Right forelimb (tissue), 1 donor: Measurements from ENCODE around the gene SLC35F3.

ENCODE experiments used
- DNase-seq: peaks from one replicate; pipeline ENCODE4 v3.0.0-alpha.2; 2018

SLC35F3 gene

DNA sequence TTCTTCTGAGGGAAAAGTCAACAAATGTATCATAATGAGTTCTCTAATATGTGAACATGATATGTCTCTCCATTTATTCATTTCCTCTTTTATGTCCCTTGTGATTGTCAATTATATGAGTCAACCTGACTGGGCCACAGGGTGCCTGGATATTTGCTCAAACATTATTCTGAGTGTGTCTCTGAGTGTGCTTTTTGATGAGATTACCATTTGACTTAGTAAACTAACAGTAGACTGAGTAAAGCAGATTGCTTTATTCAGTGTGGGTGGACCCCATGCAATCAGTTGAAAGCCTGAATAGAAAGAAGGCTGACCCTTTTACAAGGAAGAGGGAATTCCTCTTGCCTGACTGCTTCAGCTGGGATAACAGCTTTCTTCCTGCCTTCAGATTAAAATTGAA, 142.6 kb downstream of the SLC35F3 start:
- DNase-seq = no peak

DNA sequence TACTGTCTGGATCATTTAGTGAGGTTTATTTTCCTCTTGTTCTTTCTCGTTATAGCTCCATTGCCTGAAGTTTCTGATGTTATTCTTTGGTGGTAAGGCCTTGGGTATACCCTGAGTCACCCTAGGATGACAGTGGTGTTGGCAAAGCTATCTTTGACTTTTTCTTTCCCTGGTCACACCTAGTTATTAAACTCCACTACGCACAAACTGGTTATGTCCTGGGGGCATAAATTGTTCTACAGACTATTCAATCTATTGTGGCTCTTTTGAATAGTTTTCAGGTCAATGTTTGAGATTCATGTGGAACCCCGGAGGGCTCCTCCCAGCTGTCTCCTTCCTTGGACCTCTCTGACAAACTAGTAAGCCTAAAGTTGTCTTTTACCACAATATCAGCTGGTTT, 157.7 kb downstream of the SLC35F3 start:
- no peak for DNase-seq

DNA sequence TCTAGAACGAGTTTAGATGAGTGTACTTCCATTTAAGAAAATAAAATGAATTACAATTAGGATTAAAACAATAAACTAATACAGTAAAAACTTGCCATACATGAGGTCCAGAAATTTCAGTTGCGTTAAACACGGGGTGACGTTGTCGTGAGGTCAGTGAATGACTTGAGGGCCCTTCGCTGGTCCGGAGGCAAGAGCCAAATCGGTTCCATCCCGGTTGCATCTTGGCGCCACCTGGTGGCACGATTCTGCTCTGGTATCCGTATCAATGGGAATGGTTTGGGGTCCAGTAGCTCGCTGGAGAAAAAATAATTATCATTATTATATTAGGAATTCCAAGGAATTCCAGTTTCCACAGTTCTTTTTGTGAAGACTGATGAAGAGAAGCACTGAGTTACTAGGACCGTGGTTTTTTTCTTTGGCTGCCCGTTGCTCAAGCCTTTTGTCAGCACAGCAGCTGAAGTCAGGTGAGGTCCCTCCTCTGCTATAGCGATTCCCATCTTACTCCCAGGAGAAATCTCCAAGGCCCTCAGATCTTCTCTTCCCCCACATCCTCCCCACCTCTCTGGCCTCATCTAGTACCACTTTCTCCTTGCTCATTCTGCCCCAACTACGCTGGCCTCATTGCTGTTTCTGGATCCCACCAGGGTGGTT, 161.4 kb downstream of the SLC35F3 start:
- DNase-seq = peak; percentile 65

DNA sequence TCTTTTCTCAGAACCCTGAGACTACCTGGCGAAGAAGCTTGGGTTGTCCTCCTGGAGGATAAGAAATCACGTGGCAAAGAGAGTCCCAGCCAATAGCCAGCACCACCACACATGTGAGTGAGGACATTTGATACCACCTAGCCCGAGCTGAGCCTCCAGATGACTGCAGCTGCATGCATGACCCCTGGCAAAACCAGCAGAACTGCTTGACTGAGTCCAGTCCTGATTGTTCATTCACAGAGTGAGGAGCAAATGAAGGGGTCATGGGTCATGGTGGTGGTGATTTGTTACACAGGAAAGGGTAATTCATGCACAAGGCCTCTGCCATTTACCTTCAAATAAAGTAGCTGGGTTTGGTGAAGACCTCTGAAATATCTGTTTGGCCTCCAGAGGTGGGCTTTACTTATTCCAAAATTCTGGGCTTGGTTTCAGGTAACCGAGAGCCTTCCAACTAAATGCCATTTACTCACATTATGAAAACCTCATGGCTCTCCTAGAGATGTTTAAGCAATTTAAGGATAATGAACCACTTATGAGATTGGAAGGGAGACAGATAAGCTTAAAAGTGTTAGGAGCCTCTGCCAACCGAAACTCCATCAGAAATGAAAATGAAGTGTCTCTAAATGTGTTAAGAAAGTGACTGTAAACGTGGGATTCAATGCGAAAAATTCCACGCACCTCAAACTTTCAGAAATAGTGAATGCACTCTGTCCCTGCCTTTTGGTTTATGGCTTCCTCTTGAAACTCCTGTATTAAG, 163.3 kb downstream of the SLC35F3 start:
- DNase-seq = no peak

DNA sequence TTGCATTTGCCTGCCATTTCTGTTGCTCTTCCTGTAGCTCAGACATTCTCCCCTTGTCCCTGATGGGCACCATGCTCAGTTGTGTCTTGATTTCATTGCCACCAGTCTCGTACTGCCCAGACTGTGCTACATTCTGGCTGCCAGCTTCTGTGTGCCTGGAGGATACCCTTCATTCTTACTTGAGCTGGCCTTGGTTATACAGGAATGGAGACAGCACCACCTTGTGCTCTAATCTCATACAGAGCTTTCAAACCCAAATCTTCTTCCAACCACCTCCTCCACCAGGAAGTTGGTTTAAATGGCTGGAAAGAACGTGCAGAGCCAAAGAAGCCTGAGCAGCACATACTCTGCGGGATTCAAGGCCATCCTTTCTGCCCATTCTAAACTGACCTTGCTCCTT, 165.3 kb downstream of the SLC35F3 start:
- no peak for DNase-seq

DNA sequence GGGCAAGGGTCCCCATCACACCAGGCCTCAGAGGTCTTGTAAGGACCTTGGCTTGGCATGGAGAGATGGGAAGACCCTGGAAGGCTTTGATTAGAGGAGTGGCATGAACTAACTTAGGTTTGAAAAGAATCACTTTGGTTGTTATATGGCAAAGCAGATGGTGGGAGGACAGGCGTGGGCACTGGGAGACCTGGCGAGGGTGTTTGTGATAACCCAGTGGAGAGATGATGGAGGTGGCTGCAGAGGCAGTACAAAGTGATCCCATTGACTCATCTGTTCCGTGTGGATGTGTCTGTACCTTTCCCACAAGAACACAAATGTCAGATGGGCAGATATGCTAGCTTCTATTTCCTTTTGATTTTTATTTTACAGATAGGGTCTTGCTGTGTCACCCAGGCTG, 168.3 kb downstream of the SLC35F3 start:
- no peak for DNase-seq

DNA sequence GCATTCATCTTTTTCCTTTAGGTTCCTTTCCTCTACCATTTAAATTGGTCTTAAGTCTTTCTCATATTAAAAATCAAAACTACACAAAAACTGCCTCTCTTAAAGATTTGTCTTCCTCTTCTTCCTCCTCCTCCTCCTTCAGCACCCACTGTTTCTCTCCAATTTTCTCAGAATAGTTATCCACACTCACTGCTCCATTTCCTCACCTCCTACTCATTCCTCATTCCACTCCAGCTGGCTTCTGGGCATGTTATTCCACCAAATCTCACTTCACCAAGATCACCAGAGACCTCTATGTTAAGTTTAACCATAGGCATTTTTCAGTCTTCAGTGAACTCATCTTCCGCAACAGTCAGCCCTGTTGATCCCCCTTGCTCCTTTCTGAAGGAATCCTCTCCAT, 173.7 kb downstream of the SLC35F3 start:
- DNase-seq = no peak

DNA sequence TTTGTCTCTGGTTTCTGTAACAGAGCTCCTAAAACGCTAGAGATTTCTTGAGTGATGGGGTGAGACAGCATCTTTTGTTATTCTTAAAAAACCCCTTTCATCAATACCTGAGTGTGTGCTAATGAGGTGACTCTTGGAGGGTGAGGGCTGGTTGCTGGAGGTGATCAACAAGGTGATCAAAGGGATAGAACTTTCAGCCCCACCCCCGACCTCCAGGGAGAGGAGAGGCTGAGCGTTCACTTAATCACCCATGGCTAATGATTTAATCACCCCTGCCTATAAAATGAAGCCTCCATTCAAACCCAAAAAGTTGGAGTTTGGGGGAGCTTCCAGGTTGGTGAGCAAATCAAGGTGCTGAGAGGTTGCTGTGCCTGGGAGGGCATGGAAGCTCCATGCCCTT, 175.4 kb downstream of the SLC35F3 start:
- no peak for DNase-seq

DNA sequence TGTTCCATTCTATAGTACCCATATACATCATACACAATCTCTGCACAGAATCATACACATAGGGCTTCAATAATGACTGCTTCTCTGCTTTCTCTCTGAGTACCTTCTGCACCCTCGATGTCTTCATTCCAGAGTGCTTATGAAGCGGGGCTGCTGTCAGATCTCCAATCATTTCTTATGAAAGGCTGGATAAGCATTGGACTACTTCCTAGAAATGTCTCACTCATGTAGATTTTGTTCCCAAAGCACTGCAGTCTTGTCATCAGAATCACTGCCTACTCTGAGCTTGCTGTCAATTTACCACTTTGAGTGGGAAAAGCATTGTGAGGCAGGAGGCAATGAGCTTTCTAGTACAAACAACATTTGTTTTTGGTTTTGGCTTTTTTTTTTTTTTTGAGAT, 179.0 kb downstream of the SLC35F3 start:
- no peak for DNase-seq

DNA sequence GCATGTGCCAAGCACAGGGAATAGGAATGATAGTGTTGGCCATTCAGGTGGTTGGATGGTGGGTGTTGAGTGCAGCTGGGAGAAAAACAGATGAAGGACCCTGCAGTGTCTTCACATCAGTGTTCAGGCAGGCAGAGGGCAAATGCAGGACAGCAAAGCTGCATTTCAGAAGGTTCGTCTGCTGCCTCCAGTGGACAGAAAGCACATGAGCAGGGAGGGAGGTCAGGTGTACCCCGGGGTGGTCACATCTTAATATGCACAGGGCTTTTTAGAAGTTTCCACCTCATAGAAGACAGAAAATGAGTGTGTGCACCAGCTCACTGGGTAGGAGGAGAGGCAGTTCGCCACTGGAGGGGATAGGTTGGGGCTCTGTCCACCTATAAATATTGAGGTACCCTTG, 184.9 kb downstream of the SLC35F3 start:
- DNase-seq = no peak

DNA sequence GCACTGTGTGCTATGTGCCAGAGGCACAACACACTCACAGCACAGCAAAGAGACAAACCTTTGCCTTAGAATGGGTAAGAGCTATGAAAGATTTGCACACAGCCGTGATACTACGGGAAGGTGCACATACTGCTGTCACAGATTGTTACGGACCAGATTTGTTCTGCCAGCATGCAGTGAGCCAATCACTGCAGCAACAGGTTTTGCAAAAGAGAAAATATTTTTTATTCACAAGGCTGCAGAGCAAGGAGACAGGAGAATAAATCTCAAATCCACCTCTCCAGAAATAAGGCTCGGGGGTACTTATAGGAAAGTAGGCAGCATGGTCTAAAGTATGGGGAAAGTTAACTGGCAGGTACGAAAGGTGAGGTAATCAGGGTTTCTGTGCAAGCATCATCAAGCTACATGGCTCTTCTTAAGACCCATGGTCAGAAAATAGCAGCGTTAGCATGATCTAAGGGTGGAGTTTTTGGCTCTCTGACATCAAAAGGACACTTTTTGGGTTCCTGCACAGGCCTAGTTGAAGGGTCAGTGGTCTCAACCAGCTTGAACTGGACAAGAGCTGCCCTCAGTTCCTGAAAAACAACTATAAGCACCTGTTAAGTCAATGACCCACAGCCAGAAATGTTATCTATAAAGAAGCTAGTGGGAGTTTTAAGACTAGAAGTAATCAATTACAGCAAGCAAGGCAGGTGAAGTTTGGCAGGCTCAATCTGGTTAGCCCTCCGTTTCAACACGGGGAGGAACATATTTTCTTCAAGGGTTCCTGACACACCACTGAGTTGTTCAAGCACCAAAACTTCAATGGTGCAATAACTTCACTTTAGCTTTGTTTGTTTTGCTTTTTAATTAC, 186.0 kb downstream of the SLC35F3 start:
- no peak for DNase-seq

DNA sequence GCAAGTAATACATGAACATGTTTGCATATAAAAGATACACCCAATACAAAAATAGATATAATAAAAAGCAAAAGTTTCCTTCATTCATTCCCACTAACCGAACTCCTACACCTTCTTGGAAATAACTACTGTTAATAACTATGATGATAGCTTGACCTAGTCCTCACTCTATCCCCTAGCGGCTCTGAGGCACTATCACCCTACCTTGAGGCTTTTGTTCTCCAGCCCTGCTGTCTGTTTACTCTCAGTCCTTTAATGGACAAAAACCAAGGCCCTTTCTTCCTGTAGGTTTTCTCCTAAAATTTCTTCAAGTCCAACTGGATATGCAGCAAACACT, 186.6 kb downstream of the SLC35F3 start:
- no peak for DNase-seq

DNA sequence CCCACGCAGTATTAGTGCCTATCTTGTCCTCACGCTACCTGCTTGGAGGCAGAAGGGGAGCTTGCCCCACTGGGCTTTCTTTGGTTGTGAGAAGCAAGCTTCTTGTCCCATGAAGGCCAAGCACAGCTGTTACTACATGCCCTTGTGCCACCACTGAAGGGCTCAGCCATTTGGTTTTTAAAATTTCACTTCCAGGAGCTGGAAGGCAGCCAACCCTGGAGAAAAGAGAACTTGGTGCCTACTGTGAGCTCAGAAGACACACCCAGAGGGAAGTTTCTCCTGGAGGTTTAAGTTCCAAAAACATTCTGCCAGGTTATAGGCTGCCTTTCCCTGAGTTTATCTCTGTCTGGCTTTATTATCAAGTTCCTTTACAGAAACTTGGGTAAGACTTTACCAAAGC, 187.4 kb downstream of the SLC35F3 start:
- no peak for DNase-seq

DNA sequence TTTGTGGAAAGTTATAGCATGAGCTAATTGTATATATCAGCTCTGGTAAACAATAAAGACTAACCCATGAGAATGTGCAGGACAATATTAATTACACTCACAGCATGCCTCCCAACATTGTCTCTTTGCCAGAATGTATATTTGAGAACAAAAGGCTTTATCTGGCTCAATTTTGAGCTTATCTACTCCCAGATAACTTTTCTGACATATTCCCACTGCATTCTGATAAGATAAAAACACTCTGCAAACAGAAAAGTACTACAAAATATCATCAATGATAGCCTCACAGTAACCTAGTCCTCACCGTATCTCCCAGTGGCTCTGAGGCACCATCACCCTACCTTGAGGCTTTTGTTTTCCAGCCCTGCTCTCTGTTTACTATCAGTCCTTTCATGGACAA, 188.6 kb downstream of the SLC35F3 start:
- no peak for DNase-seq

DNA sequence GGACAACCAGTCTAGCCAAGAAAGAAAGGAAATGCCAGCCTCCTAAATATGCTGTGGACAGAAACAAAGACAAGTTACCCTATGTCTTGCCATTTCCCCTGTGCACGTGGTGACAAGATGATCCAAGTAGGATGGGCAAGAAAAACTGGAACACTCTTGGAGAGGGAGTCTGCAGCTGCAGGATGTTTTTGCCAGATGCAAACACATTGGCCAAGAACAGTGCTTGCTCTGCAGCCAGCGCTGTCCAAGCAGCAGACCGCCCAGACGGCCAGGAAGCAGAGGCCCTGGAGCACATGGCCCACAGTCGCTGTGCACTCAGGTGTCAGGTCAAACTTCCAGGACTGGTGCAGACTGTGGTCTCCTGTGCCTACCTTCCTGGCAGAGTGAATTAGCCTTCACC, 189.3 kb downstream of the SLC35F3 start:
- peak; percentile 85 for DNase-seq

DNA sequence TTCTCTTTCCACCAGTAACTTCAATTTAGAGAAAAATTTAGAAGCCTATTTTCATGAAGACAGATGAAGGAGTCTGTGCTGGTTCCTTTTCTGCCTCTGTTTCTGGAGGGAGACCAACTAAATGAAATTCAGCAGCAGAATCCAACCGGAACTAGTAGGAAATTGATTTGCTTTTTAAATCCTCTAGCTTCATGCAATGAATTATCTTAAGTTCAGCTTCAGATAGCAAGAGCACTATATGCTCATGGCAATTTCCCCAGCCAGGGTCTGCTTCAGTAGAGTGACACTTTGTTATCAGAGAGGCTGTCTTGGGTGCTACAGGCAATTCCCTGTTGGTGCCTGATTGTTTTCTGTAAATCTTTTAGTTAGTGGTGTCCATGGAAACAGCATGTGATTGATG, 189.7 kb downstream of the SLC35F3 start:
- no peak for DNase-seq

DNA sequence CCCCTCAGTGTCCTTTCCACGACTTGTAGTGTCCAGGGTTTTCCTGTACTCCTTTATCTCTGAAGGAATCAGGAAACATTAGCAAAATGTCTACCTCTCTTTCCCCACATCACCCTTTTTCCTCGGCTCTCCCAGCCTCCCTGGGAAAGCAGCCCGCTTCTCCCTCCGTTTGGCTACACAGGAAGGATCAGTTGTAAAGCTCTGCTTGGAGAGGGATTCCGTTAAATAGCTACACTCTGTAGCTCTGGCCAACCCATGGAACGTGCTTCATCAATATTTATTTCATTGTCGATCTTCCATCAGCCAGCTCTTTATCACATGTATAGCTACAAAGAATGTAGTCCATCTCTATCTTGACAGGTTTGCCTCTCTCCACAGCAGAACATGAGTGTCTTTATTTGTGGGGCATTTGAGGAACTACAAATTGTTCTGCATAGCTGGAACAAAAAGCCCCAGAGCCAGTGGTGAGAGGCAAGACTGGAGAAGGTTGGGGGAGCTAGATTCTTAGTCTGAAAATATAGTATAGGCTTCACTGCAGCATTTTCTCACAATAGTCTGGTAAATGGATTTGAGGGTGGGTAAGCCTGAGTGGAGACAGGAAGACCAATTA, 191.8 kb downstream of the SLC35F3 start:
- DNase-seq = no peak

DNA sequence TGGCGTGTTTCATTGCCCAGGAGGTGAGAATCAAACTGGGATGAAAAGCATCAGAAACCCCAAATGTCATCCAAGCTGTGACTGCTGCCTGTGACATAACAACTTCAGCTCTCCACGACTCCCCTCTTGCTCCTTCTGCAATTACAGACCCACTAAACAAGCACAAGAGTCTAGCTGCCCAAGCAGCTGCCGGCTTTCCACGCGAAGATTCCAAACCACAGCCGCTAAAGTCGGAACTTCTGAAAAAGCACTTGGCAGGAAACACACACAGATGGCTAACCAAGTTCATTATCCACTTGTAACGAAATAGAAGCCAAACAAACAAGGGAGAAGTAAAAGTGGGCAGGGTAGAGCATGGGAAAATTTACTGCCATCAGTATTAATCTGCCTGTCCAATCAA, 198.1 kb downstream of the SLC35F3 start:
- peak; percentile 72 for DNase-seq

DNA sequence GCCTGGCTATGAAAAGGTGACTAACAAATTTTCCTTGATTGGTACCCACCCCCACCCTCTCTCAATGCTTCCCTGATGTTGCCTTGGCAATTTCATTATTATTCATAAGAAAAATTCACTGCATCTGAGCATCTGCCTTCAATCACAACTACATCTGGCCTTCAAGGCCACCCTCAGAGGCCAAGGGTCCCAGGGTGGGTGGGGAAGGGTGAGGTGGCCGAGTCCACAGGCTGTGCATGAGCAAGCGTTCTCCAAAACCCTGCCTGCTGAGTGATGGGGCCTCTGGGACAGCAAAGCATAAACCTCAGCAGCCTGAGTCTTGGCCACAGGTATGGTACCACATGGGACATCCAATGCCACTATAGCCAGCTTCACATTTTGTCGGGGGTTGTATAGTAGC, 198.7 kb downstream of the SLC35F3 start:
- no peak for DNase-seq

DNA sequence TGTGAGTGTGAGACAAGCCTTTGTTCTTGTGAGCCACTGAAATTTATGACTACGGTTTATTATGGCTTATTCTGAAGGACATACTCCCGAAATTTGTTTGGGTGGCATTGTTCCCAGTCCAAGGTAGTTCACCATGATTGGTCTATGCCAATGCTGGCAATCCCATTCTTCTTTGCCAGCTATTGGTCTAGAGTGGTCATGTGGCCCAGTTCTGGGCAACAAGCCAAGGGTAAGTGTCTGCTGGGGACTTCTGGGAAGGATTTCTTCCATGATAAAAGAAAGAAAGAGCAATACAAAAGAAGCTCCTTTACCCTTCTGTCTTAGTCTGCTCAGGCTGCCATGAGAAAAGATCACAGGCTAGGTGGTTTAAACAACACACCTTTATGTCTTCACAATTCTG, 201.6 kb downstream of the SLC35F3 start:
- no peak for DNase-seq

DNA sequence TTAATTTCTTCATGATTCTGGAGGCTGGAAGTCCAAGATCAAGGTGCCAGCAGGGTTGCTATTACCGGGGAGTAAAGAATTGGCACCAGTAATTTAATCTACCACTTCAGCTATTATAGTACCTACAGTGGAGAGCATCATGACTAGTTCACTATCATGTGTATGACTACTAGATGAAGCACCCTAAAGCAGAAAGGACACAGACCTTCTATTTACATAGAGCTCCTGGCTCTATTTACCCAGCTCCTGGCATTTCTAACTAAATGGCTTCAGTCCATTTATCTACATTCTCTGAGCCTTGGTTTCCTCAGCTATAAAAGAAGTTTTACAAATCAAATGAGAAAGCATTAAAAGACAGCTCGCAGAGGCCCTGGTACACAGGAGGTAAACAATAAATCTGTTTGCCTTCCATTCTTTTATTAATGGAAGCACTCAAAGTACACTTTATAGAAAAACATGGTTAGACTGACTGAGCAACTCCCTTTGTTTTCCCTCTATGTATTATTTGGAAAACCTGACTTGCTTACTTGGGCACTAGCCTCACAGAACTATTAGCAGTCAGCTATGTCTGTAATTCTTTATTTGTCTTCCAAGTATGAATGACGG, 203.0 kb downstream of the SLC35F3 start:
- no peak for DNase-seq

DNA sequence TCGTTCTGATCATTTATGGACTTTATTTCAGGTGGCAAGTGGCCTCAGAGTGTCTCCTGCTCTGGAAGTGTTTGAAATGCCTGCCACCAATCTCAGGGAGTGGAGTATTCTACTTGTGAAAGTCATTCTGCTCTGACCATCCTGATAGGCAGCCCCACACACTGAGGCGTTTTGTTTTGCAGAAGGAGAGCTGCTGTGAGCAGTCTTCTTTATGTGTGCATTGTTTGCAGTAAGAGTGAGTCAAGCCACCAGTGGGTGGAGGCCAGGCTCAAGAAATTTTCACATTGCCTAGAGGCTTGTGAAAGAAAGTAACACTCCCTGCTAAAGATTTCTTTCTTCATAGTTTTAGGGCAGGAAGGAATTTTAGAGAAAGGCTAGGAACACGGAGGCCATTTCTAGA, 204.4 kb downstream of the SLC35F3 start:
- DNase-seq = no peak

DNA sequence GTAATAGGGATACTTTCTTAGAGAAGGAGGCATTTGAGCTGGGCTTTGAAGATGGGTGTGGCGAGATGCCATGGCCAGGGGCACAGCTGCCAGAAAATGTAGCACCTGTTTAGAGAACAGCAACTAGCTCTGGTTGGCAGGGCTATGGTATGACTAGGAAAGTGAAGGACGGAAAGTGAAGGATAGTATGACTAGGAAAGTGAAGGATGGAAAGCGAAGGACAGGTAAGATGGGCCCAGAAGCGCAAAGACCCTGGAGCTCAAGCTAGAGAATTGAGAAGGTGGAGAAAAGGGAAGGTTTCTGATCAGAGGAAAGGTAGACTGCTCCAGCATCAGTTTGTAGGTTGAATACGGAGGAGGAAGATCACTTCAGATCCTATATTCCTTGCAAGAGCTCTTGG, 205.4 kb downstream of the SLC35F3 start:
- no peak for DNase-seq
